Measurements from ENCODE around the gene CD244.
"Not testable (repeated sequence)": the region's sequence is repeated elsewhere in the genome, so short reads cannot be mapped to it uniquely, and the experiment has no call there.

The CD244 gene

GRCh38 chr1:160877221-160877620, 14.5 kb upstream of the CD244 start:
- no peak for DNase-seq

- DNase-seq: no peak
These were observed 13.6 kb upstream of the CD244 start for GRCh38 chr1:160876311-160876710.

GRCh38 chr1:160875591-160875990, 12.9 kb upstream of the CD244 start:
- DNase-seq: not testable (repeated sequence)

GRCh38 chr1:160874935-160875334, 12.2 kb upstream of the CD244 start:
- no peak for DNase-seq

GRCh38 chr1:160868141-160868540, 5.5 kb upstream of the CD244 start:
- no peak for DNase-seq

GRCh38 chr1:160867651-160868050, 5.0 kb upstream of the CD244 start:
- not testable (repeated sequence) for DNase-seq

GRCh38 chr1:160866695-160867260, 4.1 kb upstream of the CD244 start:
- no peak for DNase-seq

- DNase-seq: no peak
These were observed 3.5 kb upstream of the CD244 start for GRCh38 chr1:160866001-160866694.

- no peak for DNase-seq
These were observed 2.6 kb upstream of the CD244 start for GRCh38 chr1:160865337-160865736.

GRCh38 chr1:160864173-160864572, 1.5 kb upstream of the CD244 start:
- no peak for DNase-seq

- DNase-seq: no peak
These were observed 1.1 kb upstream of the CD244 start for GRCh38 chr1:160863774-160864131.

- DNase-seq: no peak
These were observed 530 bp upstream of the CD244 start for GRCh38 chr1:160863061-160863773.

- no peak for DNase-seq
These were observed 1.7 kb downstream of the CD244 start for GRCh38 chr1:160860840-160861505.

GRCh38 chr1:160859166-160859565, 3.5 kb downstream of the CD244 start:
- no peak for DNase-seq

- DNase-seq: no peak
These were observed 4.2 kb downstream of the CD244 start for GRCh38 chr1:160858507-160858906.

- DNase-seq: no peak
These were observed 4.6 kb downstream of the CD244 start for GRCh38 chr1:160858097-160858496.

- DNase-seq: no peak
These were observed 7.3 kb downstream of the CD244 start for GRCh38 chr1:160855181-160855981.

GRCh38 chr1:160853754-160854153, 8.9 kb downstream of the CD244 start:
- DNase-seq: no peak

GRCh38 chr1:160853014-160853413, 9.7 kb downstream of the CD244 start:
- no peak for DNase-seq

GRCh38 chr1:160850993-160851392, 11.7 kb downstream of the CD244 start:
- no peak for DNase-seq

GRCh38 chr1:160850541-160850940, 12.1 kb downstream of the CD244 start:
- no peak for DNase-seq

GRCh38 chr1:160846281-160846680, 16.4 kb downstream of the CD244 start:
- no peak for DNase-seq

All from right forelimb (tissue), 1 donor.